ENCODE results near the gene TRIO.

GRCh38 chr5:14510156-14510734 lies 367.1 kb downstream of the TRIO start:
- TF ChIP-seq, protein P1, sequence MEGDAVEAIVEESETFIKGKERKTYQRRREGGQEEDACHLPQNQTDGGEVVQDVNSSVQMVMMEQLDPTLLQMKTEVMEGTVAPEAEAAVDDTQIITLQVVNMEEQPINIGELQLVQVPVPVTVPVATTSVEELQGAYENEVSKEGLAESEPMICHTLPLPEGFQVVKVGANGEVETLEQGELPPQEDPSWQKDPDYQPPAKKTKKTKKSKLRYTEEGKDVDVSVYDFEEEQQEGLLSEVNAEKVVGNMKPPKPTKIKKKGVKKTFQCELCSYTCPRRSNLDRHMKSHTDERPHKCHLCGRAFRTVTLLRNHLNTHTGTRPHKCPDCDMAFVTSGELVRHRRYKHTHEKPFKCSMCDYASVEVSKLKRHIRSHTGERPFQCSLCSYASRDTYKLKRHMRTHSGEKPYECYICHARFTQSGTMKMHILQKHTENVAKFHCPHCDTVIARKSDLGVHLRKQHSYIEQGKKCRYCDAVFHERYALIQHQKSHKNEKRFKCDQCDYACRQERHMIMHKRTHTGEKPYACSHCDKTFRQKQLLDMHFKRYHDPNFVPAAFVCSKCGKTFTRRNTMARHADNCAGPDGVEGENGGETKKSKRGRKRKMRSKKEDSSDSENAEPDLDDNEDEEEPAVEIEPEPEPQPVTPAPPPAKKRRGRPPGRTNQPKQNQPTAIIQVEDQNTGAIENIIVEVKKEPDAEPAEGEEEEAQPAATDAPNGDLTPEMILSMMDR (IDR thresholded peaks at IDR 0.05; ENCODE audit: extremely low read depth in 1 of 2, insufficient read depth in 1 of 2, low read depth in 1 of 2, low read length in 2 of 2): no peak
- TF ChIP-seq FOS (IDR thresholded peaks at IDR 0.05; ENCODE audit: borderline replicate concordance, insufficient read depth, low read length) (no peak), MYC (IDR thresholded peaks at IDR 0.05; ENCODE audit: low read depth, low read length) (no peak), POLR2AphosphoS5 (IDR thresholded peaks at IDR 0.05; ENCODE audit: insufficient read depth, low read depth, low read length) (no peak), POLR2A (IDR thresholded peaks at IDR 0.05; ENCODE audit: low read depth, low read length) (no peak), GATA2 (IDR thresholded peaks at IDR 0.05; ENCODE audit: insufficient read depth, insufficient read length, low read depth, low read length) (no peak)
- TF ChIP-seq, protein P2, sequence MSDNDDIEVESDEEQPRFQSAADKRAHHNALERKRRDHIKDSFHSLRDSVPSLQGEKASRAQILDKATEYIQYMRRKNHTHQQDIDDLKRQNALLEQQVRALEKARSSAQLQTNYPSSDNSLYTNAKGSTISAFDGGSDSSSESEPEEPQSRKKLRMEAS (IDR thresholded peaks at IDR 0.05; ENCODE audit: insufficient read depth, insufficient read length): no peak
